T-helper 2 cell treated with Interferon-gamma antibody and Interleukin-4, amounts not matched to agents 5 μg/mL and 100 μg/mL, for 36 hours (primary cell): ENCODE measurements around the gene CDH13.

ENCODE experiments used
- DNase-seq: peaks from one replicate; pipeline ENCODE4 v3.0.0; 2021; ENCODE audit warnings: low spot score
- H3K27ac Mint-ChIP-seq: one replicate; pipeline ENCODE4 v1.8.0; 2021; ENCODE audit warnings: mild to moderate bottlenecking, mixed read lengths
- H3K27me3 Mint-ChIP-seq: one replicate; pipeline ENCODE4 v1.8.0; 2021; ENCODE audit warnings: low read depth, mixed read lengths
- H3K36me3 Mint-ChIP-seq: one replicate; pipeline ENCODE4 v1.8.0; 2021; ENCODE audit warnings: low read depth, mixed read lengths
- H3K4me1 Mint-ChIP-seq: one replicate; pipeline ENCODE4 v1.8.0; 2021; ENCODE audit warnings: low read depth, mixed read lengths
- H3K4me3 Mint-ChIP-seq: one replicate; pipeline ENCODE4 v1.8.0; 2022; ENCODE audit warnings: mild to moderate bottlenecking, moderate library complexity, mixed read lengths
- H3K9me3 Mint-ChIP-seq: one replicate; pipeline ENCODE4 v1.8.0; 2021; ENCODE audit warnings: mixed read lengths

Gene CDH13

GRCh38 chr16:83475108-83475507 is 848.3 kb downstream of the CDH13 start:
- no peaks in the 10 kb centered on the region for H3K4me1 Mint-ChIP-seq
- H3K4me3 Mint-ChIP-seq, result no peak overlapping the region
- H3K36me3 Mint-ChIP-seq, result no peaks in the 10 kb centered on the region
- H3K27ac Mint-ChIP-seq, result no peak overlapping the region
- H3K9me3 Mint-ChIP-seq, result no peaks in the 10 kb centered on the region
- DNase-seq, result no peak
- no peaks in the 10 kb centered on the region for H3K27me3 Mint-ChIP-seq

- no peaks in the 10 kb centered on the region for H3K36me3 Mint-ChIP-seq
- DNase-seq, result no peak
- H3K27me3 Mint-ChIP-seq, result no peaks in the 10 kb centered on the region
- H3K4me3 Mint-ChIP-seq, result no peak overlapping the region
- H3K27ac Mint-ChIP-seq, result no peak overlapping the region
- no peaks in the 10 kb centered on the region for H3K9me3 Mint-ChIP-seq
- H3K4me1 Mint-ChIP-seq, result no peaks in the 10 kb centered on the region
Observed at GRCh38 chr16:83481589-83481988, 854.8 kb downstream of the CDH13 start.

GRCh38 chr16:83482545-83483162 is 855.9 kb downstream of the CDH13 start:
- Mint-ChIP-seq H3K9me3 (no peaks in the 10 kb centered on the region), H3K36me3 (no peaks in the 10 kb centered on the region), H3K27ac (no peak overlapping the region), H3K4me1 (no peaks in the 10 kb centered on the region), H3K4me3 (no peak overlapping the region), H3K27me3 (no peaks in the 10 kb centered on the region)
- DNase-seq, result no peak

GRCh38 chr16:83490073-83490472 is 863.3 kb downstream of the CDH13 start:
- no peak overlapping the region for H3K27ac Mint-ChIP-seq
- H3K4me3 Mint-ChIP-seq, result no peak overlapping the region

GRCh38 chr16:83494459-83494858 is 867.7 kb downstream of the CDH13 start:
- Mint-ChIP-seq H3K36me3 (no peaks in the 10 kb centered on the region), H3K27me3 (no peaks in the 10 kb centered on the region), H3K27ac (no peak overlapping the region), H3K4me3 (no peak overlapping the region), H3K9me3 (peaks cover 11% of the 10 kb centered on the region), H3K4me1 (no peaks in the 10 kb centered on the region)
- DNase-seq, result no peak

More at GRCh38 chr16:83490073-83490472, 863.3 kb downstream of the CDH13 start:
- no peaks in the 10 kb centered on the region for H3K27me3 Mint-ChIP-seq
- no peak for DNase-seq
- no peaks in the 10 kb centered on the region for H3K36me3 Mint-ChIP-seq
- H3K9me3 Mint-ChIP-seq, result peaks cover 3% of the 10 kb centered on the region
- no peaks in the 10 kb centered on the region for H3K4me1 Mint-ChIP-seq

GRCh38 chr16:83501481-83501880 is 874.7 kb downstream of the CDH13 start:
- no peak overlapping the region for H3K4me3 Mint-ChIP-seq
- H3K9me3 Mint-ChIP-seq, result peaks cover 5% of the 10 kb centered on the region
- no peaks in the 10 kb centered on the region for H3K27me3 Mint-ChIP-seq
- no peak for DNase-seq
- H3K4me1 Mint-ChIP-seq, result no peaks in the 10 kb centered on the region
- H3K36me3 Mint-ChIP-seq, result no peaks in the 10 kb centered on the region
- no peak overlapping the region for H3K27ac Mint-ChIP-seq

GRCh38 chr16:83508295-83508694 is 881.5 kb downstream of the CDH13 start:
- Mint-ChIP-seq H3K36me3 (no peaks in the 10 kb centered on the region), H3K4me1 (no peaks in the 10 kb centered on the region), H3K27ac (no peak overlapping the region), H3K4me3 (no peak overlapping the region), H3K9me3 (peaks cover 5% of the 10 kb centered on the region), H3K27me3 (no peaks in the 10 kb centered on the region)
- DNase-seq, result no peak

GRCh38 chr16:83509316-83509715 is 882.5 kb downstream of the CDH13 start:
- no peak for DNase-seq
- Mint-ChIP-seq H3K36me3 (no peaks in the 10 kb centered on the region), H3K27me3 (no peaks in the 10 kb centered on the region), H3K4me3 (no peak overlapping the region), H3K27ac (no peak overlapping the region), H3K9me3 (peaks cover 5% of the 10 kb centered on the region), H3K4me1 (no peaks in the 10 kb centered on the region)

- Mint-ChIP-seq H3K27me3 (no peaks in the 10 kb centered on the region), H3K4me3 (no peak overlapping the region), H3K9me3 (peaks cover 6% of the 10 kb centered on the region), H3K36me3 (no peaks in the 10 kb centered on the region), H3K27ac (no peak overlapping the region), H3K4me1 (no peaks in the 10 kb centered on the region)
- DNase-seq, result no peak
Observed at GRCh38 chr16:83510906-83511305, 884.1 kb downstream of the CDH13 start.

GRCh38 chr16:83513008-83513755 is 886.4 kb downstream of the CDH13 start:
- Mint-ChIP-seq H3K36me3 (no peaks in the 10 kb centered on the region), H3K4me3 (no peak overlapping the region), H3K27ac (no peak overlapping the region), H3K9me3 (peaks cover 22% of the 10 kb centered on the region), H3K27me3 (no peaks in the 10 kb centered on the region), H3K4me1 (no peaks in the 10 kb centered on the region)
- DNase-seq, result no peak

GRCh38 chr16:83515395-83515794 is 888.6 kb downstream of the CDH13 start:
- H3K4me1 Mint-ChIP-seq, result no peaks in the 10 kb centered on the region
- H3K36me3 Mint-ChIP-seq, result no peaks in the 10 kb centered on the region
- H3K4me3 Mint-ChIP-seq, result no peak overlapping the region
- no peaks in the 10 kb centered on the region for H3K27me3 Mint-ChIP-seq
- DNase-seq, result no peak
- peaks cover 22% of the 10 kb centered on the region for H3K9me3 Mint-ChIP-seq
- H3K27ac Mint-ChIP-seq, result no peak overlapping the region

- Mint-ChIP-seq H3K27me3 (no peaks in the 10 kb centered on the region), H3K9me3 (peaks cover 17% of the 10 kb centered on the region), H3K27ac (no peak overlapping the region), H3K4me1 (no peaks in the 10 kb centered on the region), H3K4me3 (no peak overlapping the region), H3K36me3 (no peaks in the 10 kb centered on the region)
- DNase-seq, result no peak
Observed at GRCh38 chr16:83516931-83517330, 890.2 kb downstream of the CDH13 start.

GRCh38 chr16:83517398-83517797 is 890.6 kb downstream of the CDH13 start:
- no peak overlapping the region for H3K4me3 Mint-ChIP-seq
- H3K9me3 Mint-ChIP-seq, result peaks cover 17% of the 10 kb centered on the region
- no peaks in the 10 kb centered on the region for H3K4me1 Mint-ChIP-seq
- DNase-seq, result no peak
- no peaks in the 10 kb centered on the region for H3K27me3 Mint-ChIP-seq
- no peaks in the 10 kb centered on the region for H3K36me3 Mint-ChIP-seq
- no peak overlapping the region for H3K27ac Mint-ChIP-seq

GRCh38 chr16:83520596-83520995 is 893.8 kb downstream of the CDH13 start:
- no peak overlapping the region for H3K27ac Mint-ChIP-seq
- no peak for DNase-seq
- H3K36me3 Mint-ChIP-seq, result no peaks in the 10 kb centered on the region
- H3K4me1 Mint-ChIP-seq, result no peaks in the 10 kb centered on the region
- H3K9me3 Mint-ChIP-seq, result peaks cover 20% of the 10 kb centered on the region
- H3K27me3 Mint-ChIP-seq, result no peaks in the 10 kb centered on the region
- H3K4me3 Mint-ChIP-seq, result no peak overlapping the region

- no peak overlapping the region for H3K4me3 Mint-ChIP-seq
- H3K9me3 Mint-ChIP-seq, result peaks cover 3% of the 10 kb centered on the region
- no peaks in the 10 kb centered on the region for H3K36me3 Mint-ChIP-seq
- H3K4me1 Mint-ChIP-seq, result no peaks in the 10 kb centered on the region
- no peak overlapping the region for H3K27ac Mint-ChIP-seq
- no peaks in the 10 kb centered on the region for H3K27me3 Mint-ChIP-seq
- no peak for DNase-seq
Observed at GRCh38 chr16:83530293-83530692, 903.5 kb downstream of the CDH13 start.
